ENCODE measurements around the gene TPPP2. TPM values are rescaled to one million over a fixed set of nuclear protein-coding genes. Genes with fewer than 3 reads are reported as not detected.

TPPP2 gene
- total RNA-seq, 2 experiments from 2014 or later = not detected

GRCh38 chr14:21018286-21018685 lies 11.7 kb upstream of the TPPP2 start:
- DNase-seq = no peak
- no peak overlapping the region for H3K27ac Mint-ChIP-seq
- no peaks in the 10 kb centered on the region for H3K27me3 Mint-ChIP-seq
- H3K9me3 Mint-ChIP-seq = no peaks in the 10 kb centered on the region
- CTCF ChIA-PET = interaction anchor here (1.0 to 12.7 kb wide), 5 partner anchors 21 to 87 kb away, joined by 3 to 334 read pairs (median 146); partner anchors contain the start of genes TMEM253 and ZNF219
- H3K4me1 Mint-ChIP-seq (ENCODE audit: low read depth) = no peaks in the 10 kb centered on the region
- no peaks in the 10 kb centered on the region for H3K36me3 Mint-ChIP-seq
- intact Hi-C loops (cut with micrococcal nuclease) = no loop called here
- POLR2A ChIA-PET = no interaction called here
- no peak overlapping the region for H3K4me3 Mint-ChIP-seq

- Mint-ChIP-seq H3K9me3 (no peaks in the 10 kb centered on the region), H3K27me3 (no peaks in the 10 kb centered on the region), H3K4me3 (no peak overlapping the region), H3K36me3 (no peaks in the 10 kb centered on the region), H3K4me1 (ENCODE audit: low read depth) (peaks cover 3% of the 10 kb centered on the region), H3K27ac (no peak overlapping the region)
- intact Hi-C loops (cut with micrococcal nuclease) = no loop called here
- CTCF ChIA-PET = interaction anchor here (0.7 to 12.7 kb wide), 8 partner anchors 21 to 87 kb away, joined by 3 to 334 read pairs (median 4); partner anchors contain the start of genes TMEM253 and ZNF219
- no peak for DNase-seq
- POLR2A ChIA-PET = no interaction called here
Measured at GRCh38 chr14:21018781-21019180, 11.2 kb upstream of the TPPP2 start.

GRCh38 chr14:21019366-21019765 lies 10.7 kb upstream of the TPPP2 start:
- H3K27ac Mint-ChIP-seq = no peak overlapping the region
- no peaks in the 10 kb centered on the region for H3K27me3 Mint-ChIP-seq
- H3K4me1 Mint-ChIP-seq (ENCODE audit: low read depth) = peaks cover 9% of the 10 kb centered on the region
- no peaks in the 10 kb centered on the region for H3K9me3 Mint-ChIP-seq
- CTCF ChIA-PET = interaction anchor here (0.7 to 12.7 kb wide), 7 partner anchors 21 to 86 kb away, joined by 3 to 334 read pairs (median 5); partner anchors contain the start of genes TMEM253 and ZNF219
- no peaks in the 10 kb centered on the region for H3K36me3 Mint-ChIP-seq
- DNase-seq = no peak
- intact Hi-C loops (cut with micrococcal nuclease) = no loop called here
- POLR2A ChIA-PET = no interaction called here
- H3K4me3 Mint-ChIP-seq = no peak overlapping the region

- no peak overlapping the region for H3K4me3 Mint-ChIP-seq
- CTCF ChIA-PET = interaction anchor here (0.8 to 12.7 kb wide), 8 partner anchors 9 to 115 kb away, joined by 3 to 334 read pairs (median 4); partner anchors contain the start of genes TMEM253, TPPP2 and ZNF219
Measured at GRCh38 chr14:21020977-21021545, 9.0 kb upstream of the TPPP2 start.

GRCh38 chr14:21022686-21023085 lies 7.3 kb upstream of the TPPP2 start:
- no peaks in the 10 kb centered on the region for H3K9me3 Mint-ChIP-seq
- POLR2A ChIA-PET = no interaction called here
- no peaks in the 10 kb centered on the region for H3K36me3 Mint-ChIP-seq
- DNase-seq = no peak
- H3K27me3 Mint-ChIP-seq = no peaks in the 10 kb centered on the region
- CTCF ChIA-PET = interaction anchor here (1.0 to 11.9 kb wide), 7 partner anchors 8 to 83 kb away, joined by 3 to 334 read pairs (median 5); partner anchors contain the start of genes RNASE7 and TMEM253
- intact Hi-C loops (cut with micrococcal nuclease) = no loop called here
- H3K4me3 Mint-ChIP-seq = no peak overlapping the region
- peaks cover 9% of the 10 kb centered on the region for H3K4me1 Mint-ChIP-seq (ENCODE audit: low read depth)
- H3K27ac Mint-ChIP-seq = no peak overlapping the region

More at GRCh38 chr14:21020977-21021545, 9.0 kb upstream of the TPPP2 start:
- POLR2A ChIA-PET = no interaction called here
- Mint-ChIP-seq H3K36me3 (no peaks in the 10 kb centered on the region), H3K9me3 (no peaks in the 10 kb centered on the region), H3K27ac (no peak overlapping the region), H3K4me1 (ENCODE audit: low read depth) (peaks cover 9% of the 10 kb centered on the region), H3K27me3 (no peaks in the 10 kb centered on the region)
- no peak for DNase-seq
- intact Hi-C loops (cut with micrococcal nuclease) = no loop called here

- Mint-ChIP-seq H3K4me3 (no peak overlapping the region), H3K9me3 (no peaks in the 10 kb centered on the region), H3K27ac (no peak overlapping the region), H3K27me3 (no peaks in the 10 kb centered on the region), H3K36me3 (no peaks in the 10 kb centered on the region), H3K4me1 (ENCODE audit: low read depth) (peaks cover 9% of the 10 kb centered on the region)
- POLR2A ChIA-PET = interaction anchor here (0.6 kb wide), 1 partner anchor 43 kb away, joined by 3 read pairs; no protein-coding TSS in a partner anchor
- intact Hi-C loops (cut with micrococcal nuclease) = no loop called here
- CTCF ChIA-PET = interaction anchor here (1.0 to 3.0 kb wide), 7 partner anchors 9 to 81 kb away, joined by 3 to 17 read pairs (median 5); partner anchors contain the start of gene RNASE7
- DNase-seq = no peak
Measured at GRCh38 chr14:21023174-21023573, 6.8 kb upstream of the TPPP2 start.

- ChIA-PET CTCF (interaction anchor here (1.0 to 3.0 kb wide), 8 partner anchors 9 to 80 kb away, joined by 3 to 17 read pairs (median 4); partner anchors contain the start of gene RNASE7), POLR2A (interaction anchor here (0.6 to 1.7 kb wide), 2 partner anchors 42 to 80 kb away, joined by 3 to 5 read pairs; no protein-coding TSS in a partner anchor)
- Mint-ChIP-seq H3K4me3 (peak overlapping the region; percentile 73), H3K27me3 (no peaks in the 10 kb centered on the region), H3K4me1 (ENCODE audit: low read depth) (peaks cover 9% of the 10 kb centered on the region), H3K9me3 (no peaks in the 10 kb centered on the region), H3K36me3 (no peaks in the 10 kb centered on the region), H3K27ac (no peak overlapping the region)
- DNase-seq = peak; percentile 35
- intact Hi-C loops (cut with micrococcal nuclease) = no loop called here
Measured at GRCh38 chr14:21023817-21024584, 6.0 kb upstream of the TPPP2 start.

- intact Hi-C loops (cut with micrococcal nuclease) = no loop called here
- H3K27ac Mint-ChIP-seq = no peak within 1 kb of the TSS
- peak; percentile 76 for DNase-seq
- H3K4me3 Mint-ChIP-seq = peak within 1 kb of the TSS; percentile 73
- POLR2A ChIA-PET = interaction anchor here (1.7 kb wide), 1 partner anchor 80 kb away, joined by 5 read pairs; no protein-coding TSS in a partner anchor
- H3K4me1 Mint-ChIP-seq (ENCODE audit: low read depth) = peaks cover 9% of the 10 kb centered on the region
- CTCF ChIA-PET = interaction anchor here (1.0 to 3.0 kb wide), 4 partner anchors 10 to 79 kb away, joined by 3 to 17 read pairs (median 8); no protein-coding TSS in a partner anchor
- no peaks in the 10 kb centered on the region for H3K36me3 Mint-ChIP-seq
- no peaks in the 10 kb centered on the region for H3K9me3 Mint-ChIP-seq
- H3K27me3 Mint-ChIP-seq = no peaks in the 10 kb centered on the region
Measured at GRCh38 chr14:21024585-21025370, 5.2 kb upstream of the TPPP2 start, which contains the start of gene NDRG2. TSS of gene NDRG2 (minus strand) at chr14:21025061. CDS start at chr14:21023315, 1,746 bp downstream.

GRCh38 chr14:21025371-21026273 lies 4.4 kb upstream of the TPPP2 start:
- Mint-ChIP-seq H3K9me3 (no peaks in the 10 kb centered on the region), H3K4me1 (ENCODE audit: low read depth) (peaks cover 9% of the 10 kb centered on the region), H3K27me3 (no peaks in the 10 kb centered on the region), H3K27ac (no peak overlapping the region), H3K4me3 (peak overlapping the region; percentile 64), H3K36me3 (no peaks in the 10 kb centered on the region)
- ChIA-PET POLR2A (interaction anchor here (1.7 kb wide), 1 partner anchor 79 kb away, joined by 5 read pairs; no protein-coding TSS in a partner anchor), CTCF (interaction anchor here (1.0 to 3.0 kb wide), 4 partner anchors 11 to 79 kb away, joined by 3 to 17 read pairs (median 13); no protein-coding TSS in a partner anchor)
- no peak for DNase-seq
- intact Hi-C loops (cut with micrococcal nuclease) = no loop called here

- intact Hi-C loops (cut with micrococcal nuclease) = no loop called here
- CTCF ChIA-PET = interaction anchor here (1.7 kb wide), 1 partner anchor 12 kb away, joined by 14 read pairs; no protein-coding TSS in a partner anchor
- POLR2A ChIA-PET = no interaction called here
- Mint-ChIP-seq H3K9me3 (no peaks in the 10 kb centered on the region), H3K36me3 (no peaks in the 10 kb centered on the region), H3K27me3 (no peaks in the 10 kb centered on the region), H3K4me3 (no peak overlapping the region), H3K4me1 (ENCODE audit: low read depth) (peaks cover 9% of the 10 kb centered on the region), H3K27ac (no peak overlapping the region)
- no peak for DNase-seq
Measured at GRCh38 chr14:21026274-21026987, 3.6 kb upstream of the TPPP2 start.
